HG03045 (cell line): Measurements from ENCODE around the gene TTC9.

Experiments
- ATAC-seq: cut with Tn5 transposase; IDR thresholded peaks from one replicate; pipeline ENCODE4 v1.9.1; 2021; ENCODE audit warnings: mild to moderate bottlenecking, moderate library complexity; ENCODE audit not compliant: unreplicated experiment

The TTC9 gene

DNA sequence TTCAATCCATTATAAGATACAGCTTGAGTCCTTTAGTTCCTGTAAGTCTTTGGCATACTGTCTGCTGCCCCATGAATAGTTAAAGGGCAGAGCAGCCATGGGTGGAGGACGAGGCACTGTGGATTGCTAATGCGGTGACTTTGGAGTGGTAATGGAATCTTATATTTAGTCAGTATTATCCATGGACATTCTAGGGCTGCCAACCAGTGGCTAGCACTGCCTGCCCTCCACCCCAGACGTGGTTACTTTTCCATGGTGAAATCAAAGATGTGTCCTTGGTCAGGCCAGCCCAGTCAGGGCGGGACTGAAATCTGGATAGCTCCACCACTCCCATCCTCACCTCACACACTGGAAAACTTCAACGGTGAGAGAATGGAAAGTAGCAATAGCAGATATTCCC, 2.3 kb downstream of the TTC9 start:
- no peak for ATAC-seq

DNA sequence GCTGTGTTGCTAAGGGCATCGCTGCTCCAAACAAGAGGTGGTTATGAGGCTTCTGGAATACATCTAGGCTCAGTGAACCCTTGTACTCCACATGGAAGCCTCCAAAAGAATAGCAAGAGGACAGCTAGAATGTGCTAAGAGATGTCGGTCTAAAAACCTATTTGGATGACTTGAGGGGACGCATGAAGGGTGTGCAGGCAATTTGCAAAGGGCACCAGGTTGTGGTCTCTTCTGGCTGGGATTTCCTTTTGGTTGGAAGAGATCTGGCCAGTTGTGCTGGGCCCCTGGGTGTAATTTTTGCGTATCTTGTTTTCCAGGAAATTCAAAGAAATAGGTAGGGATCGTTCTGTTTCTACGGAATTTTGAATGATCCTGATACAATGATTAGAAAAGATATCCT, 4.2 kb downstream of the TTC9 start:
- no peak for ATAC-seq

GRCh38 chr14:70646705-70647104, 5.0 kb downstream of the TTC9 start:
- no peak for ATAC-seq

GRCh38 chr14:70648346-70648745, 6.6 kb downstream of the TTC9 start:
- ATAC-seq, result no peak

DNA sequence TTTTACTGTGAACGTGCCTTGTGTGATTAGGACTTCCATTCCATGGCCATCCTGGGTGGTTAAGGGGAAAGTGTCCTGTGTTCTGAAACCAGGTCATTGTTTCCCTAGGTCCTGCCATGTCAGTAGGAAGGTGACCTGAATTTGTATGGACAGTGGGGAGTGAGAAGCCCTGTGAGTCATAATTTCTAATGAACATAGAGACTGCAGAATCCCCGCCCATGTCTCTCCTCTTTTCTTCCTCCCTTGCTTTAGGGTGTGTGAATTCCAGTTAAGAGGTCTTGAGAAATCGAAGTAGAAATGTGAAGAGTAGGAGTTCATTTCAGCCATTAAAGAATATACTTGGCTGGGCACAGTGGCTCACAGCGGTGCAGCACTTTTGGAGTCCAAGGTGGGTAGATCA, 8.1 kb downstream of the TTC9 start:
- ATAC-seq, result no peak

- no peak for ATAC-seq
Observed at GRCh38 chr14:70651522-70651921, 9.8 kb downstream of the TTC9 start.

- no peak for ATAC-seq
Observed at GRCh38 chr14:70652871-70653270, 11.2 kb downstream of the TTC9 start.

GRCh38 chr14:70653662-70654061, 11.9 kb downstream of the TTC9 start:
- no peak for ATAC-seq

GRCh38 chr14:70654632-70655031, 12.9 kb downstream of the TTC9 start:
- ATAC-seq, result peak; percentile 34

GRCh38 chr14:70655110-70655826, 13.6 kb downstream of the TTC9 start:
- peak; percentile 75 for ATAC-seq

GRCh38 chr14:70658899-70659298, 17.2 kb downstream of the TTC9 start:
- no peak for ATAC-seq

DNA sequence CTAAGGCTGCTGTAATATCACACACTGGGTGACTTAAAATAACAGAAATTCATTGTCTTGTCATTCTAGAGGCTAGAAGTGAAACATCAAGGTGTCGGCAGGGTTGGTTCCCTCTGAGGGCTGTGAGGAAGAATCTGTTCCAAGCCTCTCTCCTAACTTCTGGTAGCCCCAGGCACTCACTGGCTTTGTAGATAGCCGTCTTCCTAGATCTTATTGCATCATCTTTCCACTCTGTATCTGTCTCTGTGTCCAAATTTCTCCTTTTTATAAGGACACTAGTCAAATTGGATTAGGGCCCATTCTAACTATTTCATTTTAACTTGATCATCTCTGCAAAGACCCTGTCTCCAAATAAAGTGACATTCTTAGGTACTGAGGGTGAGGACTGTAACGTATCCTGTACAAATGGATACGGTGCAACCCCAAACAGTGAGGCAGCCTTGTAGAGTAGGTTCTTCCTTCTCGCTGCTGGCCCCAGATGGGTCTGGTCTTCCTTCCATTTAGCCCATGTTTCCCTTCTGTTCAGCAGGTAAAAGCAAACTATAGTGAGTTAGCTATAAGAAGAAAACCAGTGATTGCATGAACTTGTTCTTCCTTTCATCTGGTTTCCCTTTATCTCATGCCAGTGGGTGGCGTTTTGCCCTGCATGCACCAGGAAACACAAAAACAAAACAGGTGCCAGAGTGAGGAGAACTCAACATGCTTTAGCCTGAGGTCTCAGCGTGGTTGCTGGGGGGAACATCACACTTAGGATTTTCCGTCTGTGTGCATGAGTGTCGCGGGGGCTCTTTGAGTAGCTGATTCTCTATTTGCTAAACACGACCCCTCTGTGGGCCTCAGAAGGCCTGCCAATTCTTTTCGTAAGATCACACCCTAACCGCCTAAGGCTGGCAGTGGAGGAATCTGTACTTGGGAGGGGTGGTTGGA, 19.5 kb downstream of the TTC9 start:
- ATAC-seq, result no peak

- no peak for ATAC-seq
Observed at GRCh38 chr14:70662080-70662479, 20.4 kb downstream of the TTC9 start.

GRCh38 chr14:70662816-70663215, 21.1 kb downstream of the TTC9 start:
- no peak for ATAC-seq

DNA sequence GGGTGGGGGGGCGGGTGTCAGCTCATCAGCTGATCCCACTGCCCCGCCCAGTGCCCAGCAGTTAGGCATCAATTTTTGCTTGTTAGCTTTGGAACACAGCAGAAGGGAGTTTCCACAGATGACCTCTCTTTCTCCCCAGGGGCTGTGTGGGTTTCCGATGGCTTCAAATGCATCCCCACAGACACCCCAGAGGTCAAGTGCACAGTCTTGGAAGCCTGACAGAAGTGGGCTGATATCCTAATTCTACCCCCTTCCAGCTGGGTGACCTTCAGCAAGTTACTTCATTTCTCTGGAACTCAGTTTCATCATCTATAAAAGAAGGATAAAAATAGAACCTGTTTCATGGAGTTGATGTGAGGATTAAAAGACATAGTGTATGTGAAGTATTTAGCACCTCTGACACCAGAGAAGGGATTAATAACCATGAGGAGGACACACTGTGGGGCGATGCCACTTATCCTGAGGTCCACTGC, 22.0 kb downstream of the TTC9 start:
- peak; percentile 41 for ATAC-seq

- peak; percentile 10 for ATAC-seq
Observed at GRCh38 chr14:70664698-70665447, 23.2 kb downstream of the TTC9 start.

DNA sequence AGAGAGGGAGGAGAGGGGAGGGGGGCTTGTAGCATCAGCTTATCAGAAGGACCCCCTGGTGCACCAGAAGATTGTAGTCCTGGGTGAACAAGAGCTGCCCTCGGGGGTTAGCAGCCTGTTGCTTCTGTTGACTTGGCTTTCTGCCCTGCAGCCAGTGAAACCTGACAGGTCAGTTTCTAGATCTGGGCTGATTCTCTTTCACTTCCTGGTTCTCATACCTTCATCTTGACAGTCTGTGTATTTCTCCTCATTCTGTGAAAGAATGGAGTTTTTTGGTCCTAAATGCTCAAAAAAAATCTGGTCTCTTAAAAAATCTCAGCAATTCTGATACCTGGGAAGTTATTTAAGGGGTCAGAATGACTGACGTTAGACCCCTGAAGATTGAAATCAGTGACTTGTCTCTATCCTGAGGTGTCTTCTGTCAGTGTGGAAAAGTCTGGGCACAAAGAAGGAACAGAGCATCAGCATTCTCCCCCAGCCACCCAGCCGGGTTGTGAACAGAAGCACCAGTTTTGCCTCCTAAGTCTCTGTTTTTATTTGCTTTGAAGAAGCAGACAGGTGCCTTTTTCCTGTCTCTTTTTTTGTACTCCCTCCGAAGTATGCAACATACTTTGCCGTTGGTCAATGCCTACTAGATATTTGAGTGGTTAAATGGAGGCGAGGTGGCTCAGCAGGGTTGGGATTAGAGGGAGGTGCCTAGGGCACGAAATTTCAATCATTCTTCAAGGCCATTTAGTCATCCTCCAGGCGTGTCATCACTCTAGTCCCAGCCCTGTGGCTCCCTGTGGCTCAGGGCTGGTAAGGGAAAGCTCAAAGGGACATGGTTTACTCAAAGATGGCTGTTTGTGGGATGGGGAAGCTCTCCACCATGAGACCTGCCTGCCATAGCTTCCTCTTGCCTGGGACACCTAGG, 24.0 kb downstream of the TTC9 start:
- ATAC-seq, result peak; percentile 52

GRCh38 chr14:70666361-70666686, 24.6 kb downstream of the TTC9 start:
- no peak for ATAC-seq

GRCh38 chr14:70670992-70671651, 29.4 kb downstream of the TTC9 start:
- ATAC-seq, result no peak
